A549 treated with Hydrocortisone at 1 μM for 4 hours (cell line): ENCODE results near the gene TAF1A. TPM values are rescaled to one million over a fixed set of nuclear protein-coding genes. Genes with fewer than 3 reads are reported as not detected.

Source experiments
- total RNA-seq: library from RNA; stranded (reverse); fragments of 200-300 nt; extraction: Qiagen RNA extraction; gene quantifications from 5 replicates; pipeline ENCODE4 v1.2.3, GENCODE V29; 2022

Gene TAF1A
- total RNA-seq: 8.4 to 11.0 TPM (median 9.4 TPM) in 5 replicates

DNA sequence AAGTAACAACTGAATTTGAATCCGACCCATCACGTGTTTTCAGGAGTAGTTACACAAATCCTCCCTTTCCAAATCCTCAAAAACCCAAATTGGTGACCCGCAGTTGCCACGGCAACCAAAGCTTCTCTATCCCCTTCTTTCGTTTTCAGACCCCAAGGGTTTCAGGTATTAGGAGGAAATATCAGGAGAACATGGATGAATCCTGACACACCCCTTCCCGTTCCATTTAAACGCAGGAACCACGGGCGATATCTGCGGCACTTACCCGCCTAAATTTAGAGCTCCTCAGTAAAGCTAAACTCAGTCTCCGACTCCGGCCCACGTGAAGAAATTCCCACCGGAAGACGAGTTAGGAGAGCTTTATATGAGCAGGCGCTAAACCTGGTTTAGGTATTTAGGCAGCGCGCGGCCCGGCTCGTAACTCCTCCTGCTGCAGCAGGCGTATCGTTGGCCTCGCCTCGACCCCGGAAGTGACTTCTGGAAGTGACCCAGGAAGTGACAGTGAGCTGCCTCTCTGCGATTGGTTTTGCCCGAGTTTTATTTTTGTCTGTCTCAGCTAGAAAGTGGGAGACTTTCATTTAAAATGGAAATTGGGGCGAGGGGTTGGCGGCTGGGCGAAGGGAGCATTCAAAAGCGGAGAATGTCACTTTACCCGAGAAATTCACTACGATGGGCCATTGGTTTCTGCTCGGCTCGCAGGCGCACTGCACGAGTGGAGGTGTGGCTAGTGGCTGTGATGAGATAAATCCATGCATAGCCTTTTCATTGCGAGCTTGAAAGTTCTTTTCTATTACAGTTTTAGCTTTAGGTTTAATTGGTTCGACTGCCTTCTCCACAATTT lies at the start of gene TAF1A:
Gene TAF1A (minus strand): TSS at position 472 of the 841 bp plus-strand sequence.

DNA sequence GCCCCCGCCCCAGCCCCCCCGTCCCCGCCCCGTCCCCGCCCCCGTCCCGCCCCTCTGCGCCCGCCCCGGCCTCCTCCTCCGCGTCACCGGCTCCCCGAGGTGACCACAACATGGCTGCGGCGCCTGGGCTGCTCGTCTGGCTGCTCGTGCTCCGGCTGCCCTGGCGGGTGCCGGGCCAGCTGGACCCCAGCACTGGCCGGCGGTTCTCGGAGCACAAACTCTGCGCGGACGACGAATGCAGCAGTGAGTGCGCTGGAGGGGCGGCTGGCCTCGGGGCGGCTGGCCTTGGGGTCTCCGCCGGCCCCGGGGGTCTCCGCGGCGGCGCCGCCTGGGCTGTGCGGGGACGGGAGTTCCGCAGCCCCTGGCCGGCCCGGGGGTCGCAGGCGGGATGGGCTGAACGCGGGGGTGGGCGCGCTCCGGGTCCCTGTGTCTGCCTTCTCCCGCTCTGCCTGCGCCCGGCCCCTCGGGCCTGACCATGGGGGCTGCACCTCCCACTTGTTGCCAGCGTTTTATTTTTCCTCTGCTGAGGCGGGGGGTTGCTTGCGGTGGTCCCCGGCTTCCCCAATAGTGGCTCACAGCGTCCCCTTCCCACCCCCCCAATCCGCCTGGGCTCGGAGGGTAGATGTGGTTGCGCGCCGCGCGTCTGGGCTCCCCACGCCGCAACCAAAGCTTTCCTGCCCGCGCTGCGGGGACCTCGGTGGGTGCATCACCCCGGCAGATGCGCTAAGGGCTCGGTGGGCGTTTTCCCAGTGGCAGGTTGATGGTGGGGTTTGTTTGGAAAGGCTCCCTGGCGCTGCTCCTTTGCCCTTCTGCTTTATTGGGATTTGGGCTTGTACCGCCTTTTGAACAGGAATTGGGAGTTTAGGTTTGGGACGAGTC lies 28.5 kb upstream of the TAF1A start, which contains the start of gene MIA3:
Gene MIA3 (plus strand): TSS at position 97 of the 879 bp plus-strand sequence. CDS start 14 bp downstream, at position 111.

DNA sequence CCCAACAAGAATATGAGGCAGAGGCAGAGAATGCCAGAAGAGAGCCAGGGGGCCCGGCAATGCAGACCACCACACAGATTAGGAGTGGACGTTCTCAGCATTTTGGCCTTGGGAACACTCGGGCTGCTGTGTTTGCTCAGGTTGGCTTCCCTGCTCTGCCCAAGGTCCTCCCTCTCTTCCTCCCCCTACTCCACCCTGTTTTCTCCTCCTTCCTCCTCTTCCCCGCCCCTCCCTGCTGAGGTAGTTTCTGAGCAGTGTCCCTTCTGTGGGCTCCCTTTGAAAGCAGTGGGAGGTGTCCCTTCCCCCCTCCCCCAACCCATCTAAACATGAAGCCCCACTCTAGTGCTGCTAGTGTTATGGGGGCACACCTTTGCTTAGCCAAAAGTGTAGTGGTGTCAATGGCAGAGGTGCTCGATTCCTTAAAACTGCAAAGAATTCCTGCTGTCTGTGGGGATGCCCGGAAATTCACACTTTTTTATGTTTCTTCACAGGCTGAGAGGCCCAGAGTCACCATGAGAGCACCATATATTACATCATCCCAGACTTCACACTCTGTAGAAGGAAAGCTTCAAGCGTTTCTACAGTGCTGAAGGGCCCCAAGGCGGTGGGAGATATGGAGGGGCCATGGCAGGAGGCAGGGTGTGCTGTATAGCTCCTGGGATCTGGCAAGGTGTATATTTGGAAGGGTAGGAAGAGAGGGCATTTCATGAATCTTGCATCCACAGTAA lies 41.6 kb downstream of the TAF1A start, which contains the start of gene HHIPL2:
Gene HHIPL2 (minus strand): TSS at position 161 of the 728 bp plus-strand sequence. CDS start 60 bp downstream, at position 101.

Other genes with a start within 250 kb of the TAF1A start
- gene HHIPL2, start 41.8 kb downstream of the TAF1A start, total RNA-seq: 9.2 to 12.9 TPM (median 10.6 TPM) in 5 replicates
- gene MIA3, start 28.2 kb upstream of the TAF1A start, total RNA-seq: 17.3 to 26.5 TPM (median 21.5 TPM) in 5 replicates
- 59.7 to 76.8 TPM (median 72.0 TPM) in 5 replicates for gene AIDA, start 122.6 kb upstream of the TAF1A start, total RNA-seq
- 17.4 to 27.7 TPM (median 20.4 TPM) in 5 replicates for gene BROX, start 122.6 kb upstream of the TAF1A start, total RNA-seq
- gene FAM177B, start 147.3 kb upstream of the TAF1A start, total RNA-seq: not detected in 5 replicates
- 1.5 to 2.2 TPM (median 1.9 TPM) in 5 replicates for gene DISP1, start 225.1 kb upstream of the TAF1A start, total RNA-seq